Keratinocyte (primary cell): ENCODE measurements around the gene TPK1. TPM values are rescaled to one million over a fixed set of nuclear protein-coding genes. Genes with fewer than 3 reads are reported as not detected.

ENCODE experiments used
- DNase-seq: peaks from one replicate; pipeline ENCODE4 v3.0.0-alpha.2; 2011; ENCODE audit warnings: low read depth, missing footprints, low spot score
- FAIRE-seq: peaks from 2 replicates; lab custom pipeline; 2011; peaks lifted over from hg19 to GRCh38; lab: Jason Lieb, UNC
- H2AFZ ChIP-seq: 2 replicates; pipeline ENCODE4 v1.6.0; 2012; ENCODE audit warnings: low read length, control low read depth, inconsistent platforms; ENCODE audit not compliant: control insufficient read depth
- H3K27ac ChIP-seq: 2 replicates; pipeline ENCODE4 v1.5.1; 2011; ENCODE audit warnings: low read length; ENCODE audit not compliant: control insufficient read depth, insufficient read depth
- H3K27me3 ChIP-seq: 3 replicates; pipeline ENCODE4 v1.6.0; 2011; ENCODE audit warnings: low read length; ENCODE audit not compliant: control insufficient read depth, insufficient read depth; ENCODE audit errors: extremely low read depth
- H3K36me3 ChIP-seq, 2 experiments: 2 replicates in 1 of 2; 3 replicates in 1 of 2; pipeline ENCODE4 v1.5.1; 2011; ENCODE audit warnings: low read length in 2 of 2, mild to moderate bottlenecking in 1 of 2; ENCODE audit not compliant: control insufficient read depth in 2 of 2, insufficient read depth in 2 of 2; ENCODE audit errors: extremely low read depth in 1 of 2
- H3K4me1 ChIP-seq: 3 replicates; pipeline ENCODE4 v1.5.1; 2011; ENCODE audit warnings: low read length; ENCODE audit not compliant: control insufficient read depth, insufficient read depth; ENCODE audit errors: extremely low read depth
- H3K4me2 ChIP-seq: 3 replicates; pipeline ENCODE4 v1.6.0; 2011; ENCODE audit warnings: low read depth, low read length; ENCODE audit not compliant: control insufficient read depth, insufficient read depth; ENCODE audit errors: extremely low read depth
- H3K4me3 ChIP-seq, 3 experiments: fragments of 200-600 bp in 1 of 3; sonication (generic) in 1 of 3; 2 replicates in 2 of 3; 3 replicates in 1 of 3; pipeline ENCODE4 v1.5.1; 2011 to 2016; ENCODE audit warnings: low read length in 3 of 3, mild to moderate bottlenecking in 3 of 3, control low read depth in 2 of 3, inconsistent platforms in 1 of 3, low read depth in 1 of 3, mixed read lengths in 1 of 3, mixed run types in 1 of 3, moderate library complexity in 1 of 3; ENCODE audit not compliant: control insufficient read depth in 2 of 3, insufficient read depth in 2 of 3; ENCODE audit errors: extremely low read depth in 1 of 3
- H3K79me2 ChIP-seq: 2 replicates; pipeline ENCODE4 v1.6.0; 2012; ENCODE audit warnings: low read length; ENCODE audit not compliant: control insufficient read depth, insufficient read depth
- H3K9ac ChIP-seq: 3 replicates; pipeline ENCODE4 v1.6.0; 2011; ENCODE audit warnings: low read length; ENCODE audit not compliant: control insufficient read depth, insufficient read depth; ENCODE audit errors: extremely low read depth
- H3K9me1 ChIP-seq: 3 replicates; pipeline ENCODE4 v1.6.0; 2011; ENCODE audit warnings: low read length; ENCODE audit not compliant: control insufficient read depth, insufficient read depth; ENCODE audit errors: extremely low read depth
- H3K9me3 ChIP-seq: 2 replicates; pipeline ENCODE4 v1.5.1; 2012; ENCODE audit warnings: low read depth, low read length; ENCODE audit not compliant: control insufficient read depth
- H4K20me1 ChIP-seq: 3 replicates; pipeline ENCODE4 v1.6.0; 2011; ENCODE audit warnings: low read length; ENCODE audit not compliant: control insufficient read depth, insufficient read depth; ENCODE audit errors: extremely low read depth
- CTCF ChIP-seq, 3 experiments: IDR thresholded peaks in 1 of 3; conservative IDR thresholded peaks in 1 of 3; optimal IDR thresholded peaks in 1 of 3; 2 replicates in 2 of 3; 3 replicates in 1 of 3; pipeline versions ENCODE3 to v1.5.1; 2011; ENCODE audit warnings: low read length in 3 of 3, mild to moderate bottlenecking in 3 of 3, moderate library complexity in 2 of 3, control low read depth in 1 of 3, inconsistent platforms in 1 of 3; ENCODE audit not compliant: insufficient read depth in 2 of 3; ENCODE audit errors: extremely low read depth in 1 of 3
- EZH2 ChIP-seq: IDR thresholded peaks from one replicate; pipeline ENCODE4 v1.6.1; 2012; ENCODE audit warnings: inconsistent platforms, mild to moderate bottlenecking, low read length, moderate library complexity
- dilution Hi-C: fragments of 300-500 bp; cut with MboI; formaldehyde crosslinking; loops from one replicate; pipeline ENCODE4 v1.7.0; 2020; ENCODE audit warnings: low sequenced_read_pairs; ENCODE audit not compliant: extremely low pct_ligation_motif_present
- polyA plus RNA-seq, 5 experiments: library from polyadenylated mRNA; depleted of rRNA in 3 of 5; stranded (reverse) in 3 of 5; stranded (forward) in 1 of 5; unstranded in 1 of 5; fragments of >200 nt; gene quantifications; 1 replicate in 1 of 5; 2 replicates in 3 of 5; 3 replicates in 1 of 5; pipeline versions ENCODE4 v1.2.1 to v1.2.3, GENCODE V29; 2011 to 2012; ENCODE audit warnings: missing spikeins in 2 of 5, low read depth in 1 of 5, low replicate concordance in 1 of 5

Gene TPK1
- polyA plus RNA-seq, 1 donor (not counting 4 experiments of a cell fraction or from before 2014, with no cell fraction given), result 1.9 TPM

GRCh38 chr7:144827621-144828020, 8.2 kb downstream of the TPK1 start:
- Histone ChIP-seq H3K9me3 (no peaks in the 10 kb centered on the region), H2AFZ (no peak overlapping the region), H3K4me2 (no peak overlapping the region), H4K20me1 (no peaks in the 10 kb centered on the region), H3K4me3 (no peak overlapping the region), H3K9ac (no peak overlapping the region), H3K9me1 (no peaks in the 10 kb centered on the region), H3K36me3 (no peaks in the 10 kb centered on the region), H3K4me1 (peaks cover 8% of the 10 kb centered on the region), H3K27ac (no peak overlapping the region), H3K27me3 (no peaks in the 10 kb centered on the region), H3K79me2 (no peaks in the 10 kb centered on the region)
- dilution Hi-C loops, result no loop called here
- no peak for FAIRE-seq
- TF ChIP-seq EZH2, result no peak
- no peak for TF ChIP-seq CTCF (optimal IDR thresholded peaks at IDR 0.05 in 1 of 3, IDR thresholded peaks at IDR 0.05 in 1 of 3, conservative IDR thresholded peaks at IDR 0.05 in 1 of 3; ENCODE audit: extremely low read depth in 1 of 3, insufficient read depth in 2 of 3, low read length in 3 of 3)
- DNase-seq, result no peak

- Histone ChIP-seq H3K9me1 (no peaks in the 10 kb centered on the region), H3K4me3 (no peak overlapping the region), H3K4me2 (no peak overlapping the region), H4K20me1 (no peaks in the 10 kb centered on the region), H2AFZ (no peak overlapping the region), H3K36me3 (no peaks in the 10 kb centered on the region), H3K79me2 (no peaks in the 10 kb centered on the region), H3K4me1 (peaks cover 8% of the 10 kb centered on the region), H3K27me3 (no peaks in the 10 kb centered on the region), H3K9me3 (no peaks in the 10 kb centered on the region), H3K9ac (no peak overlapping the region), H3K27ac (no peak overlapping the region)
- DNase-seq, result no peak
- no peak for FAIRE-seq
- dilution Hi-C loops, result no loop called here
- TF ChIP-seq CTCF (optimal IDR thresholded peaks at IDR 0.05 in 1 of 3, IDR thresholded peaks at IDR 0.05 in 1 of 3, conservative IDR thresholded peaks at IDR 0.05 in 1 of 3; ENCODE audit: extremely low read depth in 1 of 3, insufficient read depth in 2 of 3, low read length in 3 of 3) (no peak), EZH2 (no peak)
Observed at GRCh38 chr7:144826208-144826607, 9.6 kb downstream of the TPK1 start.
